HepG2 (cell line): ENCODE measurements around the gene DDX46. TPM values are rescaled to one million over a fixed set of nuclear protein-coding genes. Genes with fewer than 3 reads are reported as not detected.
A peak's percentile ranks its signal among the peaks of the same experiment; 100 is the strongest.

Experiments
- BRD4 ChIP-seq: sonication (generic); formaldehyde crosslinking; IDR thresholded peaks from 2 replicates; pipeline ENCODE4 v1.4.0; 2020; ENCODE audit warnings: missing genetic modification reagents
- CHD2 ChIP-seq: IDR thresholded peaks from 2 replicates; pipeline ENCODE4 v1.6.1; 2011; ENCODE audit warnings: low read depth, low read length, improper control_type of control experiment
- FOXC1 ChIP-seq: sonication (generic); formaldehyde crosslinking; IDR thresholded peaks from 2 replicates; pipeline ENCODE4 v1.8.0; 2022; ENCODE audit warnings: mild to moderate bottlenecking, missing genetic modification reagents, borderline replicate concordance
- HNRNPH1 ChIP-seq: fragments of 200-400 bp; formaldehyde crosslinking; optimal IDR thresholded peaks from 2 replicates; pipeline ENCODE3; 2017; ENCODE audit warnings: mild to moderate bottlenecking, low read depth, low read length
- IRX3 ChIP-seq: sonication (generic); formaldehyde crosslinking; IDR thresholded peaks from 2 replicates; pipeline ENCODE4 v1.8.1; 2023; ENCODE audit warnings: mild to moderate bottlenecking, low read depth, missing genetic modification reagents, borderline replicate concordance
- JUN ChIP-seq: sonication (generic); formaldehyde crosslinking; IDR thresholded peaks from 2 replicates; pipeline ENCODE4 v1.4.0; 2020; ENCODE audit warnings: mild to moderate bottlenecking, missing genetic modification reagents
- MXD4 ChIP-seq: IDR thresholded peaks from 2 replicates; pipeline ENCODE4 v1.6.1; 2016; ENCODE audit warnings: mild to moderate bottlenecking, missing biosample characterization, missing genetic modification reagents
- NBN ChIP-seq: fragments of 450-650 bp; conservative IDR thresholded peaks from 2 replicates; pipeline ENCODE4 v1.6.1; 2017
- NCOA1 ChIP-seq: sonication (generic); formaldehyde crosslinking; IDR thresholded peaks from 2 replicates; pipeline ENCODE4 v1.9.0; 2021; ENCODE audit warnings: missing genetic modification reagents
- ONECUT2 ChIP-seq: sonication (generic); formaldehyde crosslinking; IDR thresholded peaks from 2 replicates; pipeline ENCODE4 v1.4.0; 2020; ENCODE audit warnings: missing genetic modification reagents
- PAX8 ChIP-seq: sonication (generic); formaldehyde crosslinking; IDR thresholded peaks from 2 replicates; pipeline ENCODE4 v1.8.0; 2022; ENCODE audit warnings: mild to moderate bottlenecking, missing genetic modification reagents, borderline replicate concordance
- PHF21A ChIP-seq: sonication (generic); formaldehyde crosslinking; IDR thresholded peaks from 2 replicates; pipeline ENCODE4 v1.5.0; 2020; ENCODE audit warnings: mild to moderate bottlenecking, missing genetic modification reagents
- PHF8 ChIP-seq: sonication (generic); formaldehyde crosslinking; IDR thresholded peaks from 2 replicates; pipeline ENCODE4 v1.5.0; 2020; ENCODE audit warnings: missing genetic modification reagents
- SMAD3 ChIP-seq: sonication (generic); formaldehyde crosslinking; IDR thresholded peaks from 2 replicates; pipeline ENCODE4 v1.4.0; 2020; ENCODE audit warnings: missing genetic modification reagents
- SNAI1 ChIP-seq: sonication (generic); formaldehyde crosslinking; IDR thresholded peaks from 2 replicates; pipeline ENCODE4 v1.5.0; 2020; ENCODE audit warnings: mild to moderate bottlenecking, missing genetic modification reagents, borderline replicate concordance
- SP4 ChIP-seq: sonication (generic); formaldehyde crosslinking; IDR thresholded peaks from 2 replicates; pipeline ENCODE4 v1.8.1; 2023; ENCODE audit warnings: mild to moderate bottlenecking, missing genetic modification reagents
- SRY ChIP-seq: sonication (generic); formaldehyde crosslinking; IDR thresholded peaks from 2 replicates; pipeline ENCODE4 v1.8.0; 2022; ENCODE audit warnings: mild to moderate bottlenecking, missing genetic modification reagents
- TMF1 ChIP-seq: sonication (generic); formaldehyde crosslinking; IDR thresholded peaks from 2 replicates; pipeline ENCODE4 v1.8.1; 2022; ENCODE audit warnings: low read depth, missing genetic modification reagents
- TOPORS ChIP-seq: sonication (generic); formaldehyde crosslinking; IDR thresholded peaks from 2 replicates; pipeline ENCODE4 v1.8.0; 2023; ENCODE audit warnings: mild to moderate bottlenecking, missing genetic modification reagents
- UBTF ChIP-seq: sonication (generic); formaldehyde crosslinking; IDR thresholded peaks from 2 replicates; pipeline ENCODE4 v1.4.0; 2020; ENCODE audit warnings: mild to moderate bottlenecking, missing genetic modification reagents
- ZBTB25 ChIP-seq: IDR thresholded peaks from 2 replicates; pipeline ENCODE4 v1.6.1; 2018; ENCODE audit warnings: missing genetic modification reagents
- ZBTB7B ChIP-seq: sonication (generic); formaldehyde crosslinking; IDR thresholded peaks from 2 replicates; pipeline ENCODE4 v1.4.0; 2020; ENCODE audit warnings: missing genetic modification reagents
- ZNF124 ChIP-seq: sonication (generic); formaldehyde crosslinking; IDR thresholded peaks from 2 replicates; pipeline ENCODE4 v1.4.0; 2020; ENCODE audit warnings: missing genetic modification reagents
- ZNF292 ChIP-seq: sonication (generic); formaldehyde crosslinking; IDR thresholded peaks from 2 replicates; pipeline ENCODE4 v1.8.1; 2022; ENCODE audit warnings: mild to moderate bottlenecking, low read depth, missing genetic modification reagents, borderline replicate concordance
- ZNF841 ChIP-seq: sonication (generic); formaldehyde crosslinking; IDR thresholded peaks from 2 replicates; pipeline ENCODE4 v1.8.1; 2023; ENCODE audit warnings: missing genetic modification reagents, borderline replicate concordance
- ZSCAN5A ChIP-seq: sonication (generic); formaldehyde crosslinking; IDR thresholded peaks from 2 replicates; pipeline ENCODE4 v1.8.0; 2022; ENCODE audit warnings: mild to moderate bottlenecking, missing genetic modification reagents, borderline replicate concordance
- polyA plus RNA-seq, 8 experiments: library from polyadenylated mRNA; depleted of rRNA in 3 of 8; stranded (reverse) in 7 of 8; unstranded in 1 of 8; fragments of >200 nt; fragmentation: Illumina TruSeq in 4 of 8; extraction: Trizol in 4 of 8; gene quantifications; 2 replicates each; pipeline versions ENCODE4 v1.2.1 to v1.2.3, GENCODE V29; 2011 to 2016; ENCODE audit warnings: low read depth in 4 of 8, missing spikeins in 1 of 8, mixed read lengths in 1 of 8; ENCODE audit not compliant: insufficient read depth in 1 of 8
- total RNA-seq, 5 experiments: library from RNA; depleted of rRNA; stranded (reverse); fragments of >200 nt; fragmentation: Illumina TruSeq; extraction: Trizol; gene quantifications; 2 replicates each; pipeline ENCODE4 v1.2.3, GENCODE V29; 2016; ENCODE audit warnings: low read depth in 1 of 5

Gene DDX46
- total and polyA plus RNA-seq, 2 of the 13 experiments (the other 11 are each of a cell fraction or from before 2014, with no cell fraction given): 27.3 to 59.3 TPM

DNA sequence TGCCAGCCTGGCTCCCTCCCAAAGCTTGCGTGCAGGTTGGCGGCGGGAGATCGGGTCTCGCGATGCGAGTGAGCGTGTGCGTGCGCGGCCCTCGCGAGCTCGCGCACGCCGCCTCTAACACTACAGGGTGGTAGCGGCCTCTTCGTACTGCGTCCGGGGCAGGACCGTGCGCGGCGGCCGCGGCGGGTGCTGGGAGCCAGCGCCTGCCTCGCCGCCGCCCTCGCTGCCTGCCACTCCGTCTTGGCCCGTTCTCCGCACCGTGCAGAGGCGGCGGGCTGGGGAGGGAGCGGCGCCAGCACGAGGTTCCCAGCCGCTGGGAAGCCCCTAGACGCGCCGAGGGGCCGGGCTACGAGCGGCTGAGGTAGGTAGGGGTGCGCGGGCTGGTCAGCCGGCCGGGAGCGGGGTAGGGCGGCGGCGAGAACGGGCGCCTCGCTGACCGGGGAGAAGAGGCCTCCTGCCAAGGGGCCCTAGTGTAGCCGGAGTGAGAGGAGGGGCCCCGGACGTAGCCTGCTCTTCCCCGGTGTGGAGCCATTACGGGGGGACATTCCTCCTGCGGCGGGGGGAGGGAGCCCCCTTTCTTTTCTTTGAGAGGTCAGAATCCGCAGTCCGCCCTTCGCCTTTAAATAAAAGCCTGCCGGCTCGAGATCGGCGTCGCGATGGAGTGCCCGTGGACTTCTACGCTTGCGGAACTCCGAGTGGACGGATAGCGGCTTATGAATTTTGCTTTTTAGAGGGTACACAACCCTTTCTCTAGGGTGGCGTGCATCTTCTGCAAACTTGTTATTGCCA is 87.5 kb downstream of the DDX46 start, which contains the start of gene C5orf24 (continued):
- TF ChIP-seq NCOA1: peak; percentile 58; the same call in 1 of the 2 replicates
- TF ChIP-seq NBN: no peak
- peak; percentile 88; the same call in 1 of the 2 replicates for TF ChIP-seq ZSCAN5A
- 0 out of 2 replicates have a peak, but pooled peaks have one; percentile 45 for TF ChIP-seq ZNF841
- peak; percentile 78; the same call in 1 of the 2 replicates for TF ChIP-seq IRX3
- peak; percentile 99 for TF ChIP-seq UBTF
- no peak; the same call in 1 of the 2 replicates for TF ChIP-seq SNAI1 (CRISPR knock-in tag)
- peak; percentile 88 for TF ChIP-seq TMF1 (CRISPR knock-in tag)
- TF ChIP-seq MXD4: peak; percentile 90; the same call in 1 of the 2 replicates
- TF ChIP-seq CHD2: peak; percentile 98
- peak; percentile 69 for TF ChIP-seq ZBTB7B (CRISPR knock-in tag)
- TF ChIP-seq ZBTB25 (CRISPR knock-in tag): peak; percentile 61; the same call in 1 of the 2 replicates
- no peak for TF ChIP-seq ZNF124 (CRISPR knock-in tag)
- no peak for TF ChIP-seq ONECUT2
- TF ChIP-seq ZNF292: no peak
- peak; percentile 27; the same call in 1 of the 2 replicates for TF ChIP-seq BRD4
- peak; percentile 44 for TF ChIP-seq JUN
- TF ChIP-seq SP4 (CRISPR knock-in tag): peak; percentile 80
- peak; percentile 65; the same call in 1 of the 2 replicates for TF ChIP-seq PAX8
- 0 out of 2 replicates have a peak, but pooled peaks have one; percentile 16 for TF ChIP-seq SMAD3
- TF ChIP-seq SRY (CRISPR knock-in tag): no peak
- peak; percentile 90 for TF ChIP-seq PHF8
- TF ChIP-seq TOPORS (CRISPR knock-in tag): peak; percentile 70
- TF ChIP-seq HNRNPH1: peak; percentile 31
- TF ChIP-seq FOXC1 (CRISPR knock-in tag): peak; percentile 90
- TF ChIP-seq PHF21A (CRISPR knock-in tag): peak; percentile 18; the same call in 1 of the 2 replicates
